Right lobe of liver (tissue), 6 donors: ENCODE results near the gene TNFRSF11A. TPM values are rescaled to one million over a fixed set of nuclear protein-coding genes. Genes with fewer than 3 reads are reported as not detected.

ENCODE experiments used
- ATAC-seq, 4 donors: fragments of 200-7000 bp; cut with Tn5 transposase; one replicate each; pipeline ENCODE4 v1.9.1; 2020; ENCODE audit warnings: mild to moderate bottlenecking in 4 of 4, moderate library complexity in 4 of 4
- DNase-seq, 3 donors: peaks; one replicate each; pipeline ENCODE4 v3.0.0-alpha.2; 2020
- H3K27ac ChIP-seq, 3 donors: fragments of 200-600 bp; one replicate each; pipeline ENCODE4 v1.8.0; 2022
- H3K27me3 ChIP-seq, 2 donors: fragments of 200-600 bp; one replicate each; pipeline ENCODE4 v1.8.0; 2022
- H3K36me3 ChIP-seq, 4 donors: fragments of 200-600 bp; sonication (generic) in 1 of 4; one replicate each; pipeline versions ENCODE4 v1.5.1 to v1.8.0; 2017 to 2022; ENCODE audit warnings: control low read depth in 1 of 4
- H3K4me1 ChIP-seq, 4 donors: fragments of 200-600 bp; sonication (generic) in 1 of 4; one replicate each; pipeline versions ENCODE4 v1.5.1 to v1.8.0; 2017 to 2022; ENCODE audit warnings: control low read depth in 1 of 4
- H3K4me3 ChIP-seq, 3 donors: fragments of 200-600 bp; one replicate each; pipeline ENCODE4 v1.8.0; 2022
- H3K9me3 ChIP-seq, 4 donors: fragments of 200-600 bp; sonication (generic) in 1 of 4; one replicate each; pipeline versions ENCODE4 v1.5.1 to v1.8.0; 2017 to 2022; ENCODE audit warnings: control low read depth in 1 of 4
- CTCF ChIP-seq, 4 donors: fragments of 200-600 bp in 3 of 4; fragments of 450-650 bp in 1 of 4; IDR thresholded peaks; one replicate each; pipeline versions ENCODE4 v1.5.1 to v1.8.0; 2016 to 2022; ENCODE audit warnings: antibody characterized with exemption in 4 of 4, mild to moderate bottlenecking in 2 of 4
- POLR2A ChIP-seq: fragments of 450-650 bp; IDR thresholded peaks from one replicate; pipeline ENCODE4 v1.6.1; 2017; ENCODE audit warnings: antibody characterized with exemption, mild to moderate bottlenecking
- WGBS: methylation state at CpG from one replicate; pipeline ENCODE4 v1.1.6; 2018; ENCODE audit warnings: low coverage, low lambda C conversion rate; ENCODE audit not compliant: insufficient coverage; ENCODE audit errors: missing lambda C conversion rate; 5-methylcytosine and 5-hydroxymethylcytosine counted together
- intact Hi-C, 2 donors: fragments of 100-400 bp; cut with DNase I; formaldehyde crosslinking; loops; one replicate each; pipeline versions ENCODE4 v1.11.2 to v1.14.1; 2022
- total RNA-seq, 6 experiments: library from RNA; depleted of rRNA in 2 of 6; stranded (reverse); fragments of >200 nt in 2 of 6; fragmentation: NEBNext Ultra II Directional in 3 of 6; extraction: Animal tissue kit (Norgen Biotek cat#: 25700) in 3 of 6; gene quantifications; one replicate each; pipeline versions ENCODE4 v1.1.0 to v1.2.4, GENCODE V29; 2016 to 2023
- donor health status: DM: no; HTN: yes; CAD: no.
- donor health status: DM: no; HTN: no; CAD: no.
- donor health status: DM: no; HTN: no; CAD: no.
- donor health status: DM: no; HTN: yes; CAD: no.
- donor health status: DM: no; HTN: yes; CAD: no.

TNFRSF11A gene
- total RNA-seq, 6 experiments from 2014 or later = 0.27 to 2.1 (median 0.81) TPM

GRCh38 chr18:62287781-62288664 lies 37.1 kb upstream of the TNFRSF11A start:
- Histone ChIP-seq H3K4me1 (no peaks in the 10 kb centered on the region), H3K4me3 (no peak overlapping the region), H3K9me3 (no peaks in the 10 kb centered on the region), H3K36me3 (peaks cover 0 to 4% (median 0%) of the 10 kb centered on the region in 4 donors), H3K27me3 (no peaks in the 10 kb centered on the region), H3K27ac (no peak overlapping the region)
- TF ChIP-seq POLR2A (no peak), CTCF (IDR thresholded peaks at IDR 0.05) (no peak)
- no peak for DNase-seq
- no peak for ATAC-seq
- WGBS = 68% methylated on average over 2 of the region's 2 CpGs
- intact Hi-C loops = no loop called here

GRCh38 chr18:62288665-62289008 lies 36.5 kb upstream of the TNFRSF11A start:
- intact Hi-C loops = no loop called here
- 61% methylated on average over 2 of the region's 2 CpGs for WGBS
- Histone ChIP-seq H3K27me3 (no peaks in the 10 kb centered on the region), H3K36me3 (peaks cover 0 to 4% (median 0%) of the 10 kb centered on the region in 4 donors), H3K4me1 (no peaks in the 10 kb centered on the region), H3K9me3 (no peaks in the 10 kb centered on the region), H3K4me3 (no peak overlapping the region), H3K27ac (no peak overlapping the region)
- no peak for TF ChIP-seq CTCF (IDR thresholded peaks at IDR 0.05)
- no peak for TF ChIP-seq POLR2A
- DNase-seq = no peak
- ATAC-seq = no peak

GRCh38 chr18:62289047-62289446 lies 36.1 kb upstream of the TNFRSF11A start:
- H3K36me3 ChIP-seq = peaks cover 0 to 4% (median 0%) of the 10 kb centered on the region in 4 donors
- WGBS = 92% methylated on average over 2 of the region's 2 CpGs
- no peaks in the 10 kb centered on the region for H3K9me3 ChIP-seq
- intact Hi-C loops = no loop called here
- ATAC-seq (no peak), DNase-seq (no peak)
- no peak overlapping the region for H3K27ac ChIP-seq
- no peak overlapping the region for H3K4me3 ChIP-seq
- no peaks in the 10 kb centered on the region for H3K27me3 ChIP-seq
- no peaks in the 10 kb centered on the region for H3K4me1 ChIP-seq
- TF ChIP-seq POLR2A = no peak
- TF ChIP-seq CTCF (IDR thresholded peaks at IDR 0.05) = no peak

- Histone ChIP-seq H3K4me3 (no peak overlapping the region), H3K27ac (no peak overlapping the region)
- no peak for ATAC-seq
Observed at GRCh38 chr18:62294073-62294472, 31.0 kb upstream of the TNFRSF11A start.

More at GRCh38 chr18:62294073-62294472, 31.0 kb upstream of the TNFRSF11A start:
- no peaks in the 10 kb centered on the region for H3K27me3 ChIP-seq
- no peaks in the 10 kb centered on the region for H3K4me1 ChIP-seq
- H3K9me3 ChIP-seq = no peaks in the 10 kb centered on the region
- intact Hi-C loops = no loop called here
- TF ChIP-seq POLR2A = no peak
- TF ChIP-seq CTCF (IDR thresholded peaks at IDR 0.05) = no peak
- no peak for DNase-seq
- peaks cover 0 to 4% (median 0%) of the 10 kb centered on the region in 4 donors for H3K36me3 ChIP-seq
